HG03460 (cell line): ENCODE data around the gene SMURF1.

Experiments used
- ATAC-seq: cut with Tn5 transposase; IDR thresholded peaks from one replicate; pipeline ENCODE4 v1.9.1; 2021; ENCODE audit not compliant: unreplicated experiment

The SMURF1 gene

GRCh38 chr7:99098824-99099498 lies 44.9 kb downstream of the SMURF1 start:
- no peak for ATAC-seq

DNA sequence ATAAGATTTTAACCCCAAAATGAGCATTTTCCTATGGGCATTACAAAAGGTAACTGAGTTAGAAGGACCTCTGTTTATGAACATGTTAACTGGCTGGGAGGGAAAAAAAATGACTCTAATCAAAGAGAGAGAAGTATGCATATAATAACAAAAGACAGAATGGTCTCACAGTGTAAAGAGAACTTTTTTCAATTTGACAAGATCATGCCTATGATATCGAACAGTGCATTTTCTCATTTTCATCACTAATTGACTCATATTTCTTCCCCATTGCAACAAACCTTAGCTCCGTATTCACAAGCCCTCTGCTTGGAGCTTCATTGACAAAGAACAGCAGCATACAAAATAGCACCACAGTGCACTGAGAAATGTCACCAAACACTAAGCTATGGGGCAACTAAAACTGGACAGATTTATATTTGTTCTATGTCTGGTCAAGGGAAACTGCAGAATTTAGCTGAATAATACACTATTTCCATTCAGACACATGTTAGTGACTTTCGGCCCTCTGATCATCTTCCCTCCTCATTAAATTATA lies 45.6 kb downstream of the SMURF1 start:
- no peak for ATAC-seq

GRCh38 chr7:99097730-99098129 lies 46.2 kb downstream of the SMURF1 start:
- no peak for ATAC-seq

GRCh38 chr7:99096124-99096887 lies 47.6 kb downstream of the SMURF1 start:
- ATAC-seq: no peak

- ATAC-seq: no peak
Observed at GRCh38 chr7:99095698-99096097, 48.2 kb downstream of the SMURF1 start.

DNA sequence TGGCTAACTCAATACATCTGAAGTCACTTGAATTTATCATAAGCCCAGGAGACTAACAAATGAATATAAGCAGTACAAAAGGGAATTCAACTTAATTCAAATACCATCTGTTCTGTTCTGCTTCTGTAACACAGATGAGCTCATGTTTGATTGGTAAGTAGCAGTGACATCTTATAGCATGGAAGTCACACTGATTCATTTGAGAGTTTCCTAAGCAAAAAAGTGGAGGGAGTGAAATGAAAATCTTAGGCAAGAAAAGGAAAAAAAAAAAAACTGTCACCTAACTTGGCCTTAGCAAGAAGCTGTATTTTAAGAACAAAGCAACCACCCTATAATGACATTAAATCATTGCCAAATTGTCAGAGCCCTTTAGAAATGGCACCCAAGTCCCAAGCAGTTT lies 49.5 kb downstream of the SMURF1 start:
- ATAC-seq: no peak

- no peak for ATAC-seq
Observed at GRCh38 chr7:99092064-99092720, 51.7 kb downstream of the SMURF1 start.

DNA sequence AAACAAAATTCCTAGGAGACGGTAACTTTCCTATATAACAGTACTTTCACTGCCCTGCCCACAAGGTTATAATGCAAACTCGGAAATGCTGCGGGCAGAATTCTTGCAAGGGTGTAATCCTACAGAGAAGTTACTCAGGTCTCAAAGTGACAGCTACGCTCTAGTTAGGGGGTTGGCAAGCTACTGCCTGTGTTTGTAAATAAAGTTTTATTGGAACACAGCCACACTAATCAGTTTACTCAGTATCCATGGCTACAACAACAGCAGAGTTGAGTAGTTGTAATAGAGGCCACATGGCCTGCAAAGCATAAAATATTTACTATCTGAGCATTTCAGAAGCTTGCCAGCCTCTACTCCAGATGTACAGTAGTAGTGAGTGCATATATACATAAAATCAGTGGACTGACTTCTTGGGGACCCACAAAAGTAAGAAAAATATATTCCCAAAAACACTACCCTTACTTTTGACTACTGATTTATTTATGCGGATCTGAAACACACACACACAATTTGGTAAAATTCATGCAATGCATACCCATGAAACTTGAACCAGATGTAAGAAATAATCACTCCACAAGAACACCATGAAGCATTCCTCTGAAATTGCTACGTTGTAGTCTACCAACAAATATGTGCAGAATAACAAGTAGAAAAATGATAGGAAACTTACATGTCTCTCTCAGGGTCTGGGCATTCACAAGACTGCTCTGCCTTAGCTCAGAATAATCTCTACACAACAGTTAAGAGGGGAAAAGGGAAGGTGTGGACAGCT lies 53.0 kb downstream of the SMURF1 start:
- ATAC-seq: no peak

DNA sequence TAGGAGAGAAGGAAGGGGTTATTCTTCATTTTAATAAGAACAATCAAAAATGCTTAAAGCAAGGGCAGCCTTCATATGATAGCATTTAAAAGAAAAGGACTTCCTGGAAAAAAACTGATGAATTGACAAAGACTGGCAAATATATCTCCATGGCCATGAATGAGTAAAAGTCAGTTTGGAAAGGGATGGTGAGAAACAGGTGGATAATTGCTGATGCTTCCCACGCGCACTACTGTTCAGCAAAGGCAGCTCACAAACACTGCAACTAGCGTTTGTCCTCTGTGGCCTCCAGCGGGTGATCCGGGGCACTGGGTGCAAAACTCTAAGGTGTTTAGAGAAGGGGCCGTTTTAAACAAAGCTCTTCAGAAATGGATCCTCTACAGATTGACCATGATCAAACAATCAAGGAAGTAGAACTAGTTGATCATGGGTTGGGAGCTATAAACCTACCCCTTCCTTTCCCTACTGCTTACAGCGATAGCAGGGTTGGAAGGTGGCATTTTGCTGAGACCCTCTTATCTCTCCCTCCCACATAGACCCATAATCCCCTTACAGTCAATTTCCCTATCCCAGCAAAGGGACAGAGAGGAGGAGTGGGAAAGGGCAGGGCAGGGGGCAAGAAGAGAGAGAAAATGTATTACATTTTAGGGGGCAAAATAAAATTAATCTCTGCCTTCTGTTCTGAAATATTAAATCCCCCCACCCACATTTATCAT lies 53.8 kb downstream of the SMURF1 start:
- ATAC-seq: no peak

- ATAC-seq: no peak
Observed at GRCh38 chr7:99086944-99087343, 57.0 kb downstream of the SMURF1 start.

GRCh38 chr7:99086532-99086931 lies 57.4 kb downstream of the SMURF1 start:
- ATAC-seq: no peak

GRCh38 chr7:99083733-99084132 lies 60.2 kb downstream of the SMURF1 start:
- ATAC-seq: no peak

DNA sequence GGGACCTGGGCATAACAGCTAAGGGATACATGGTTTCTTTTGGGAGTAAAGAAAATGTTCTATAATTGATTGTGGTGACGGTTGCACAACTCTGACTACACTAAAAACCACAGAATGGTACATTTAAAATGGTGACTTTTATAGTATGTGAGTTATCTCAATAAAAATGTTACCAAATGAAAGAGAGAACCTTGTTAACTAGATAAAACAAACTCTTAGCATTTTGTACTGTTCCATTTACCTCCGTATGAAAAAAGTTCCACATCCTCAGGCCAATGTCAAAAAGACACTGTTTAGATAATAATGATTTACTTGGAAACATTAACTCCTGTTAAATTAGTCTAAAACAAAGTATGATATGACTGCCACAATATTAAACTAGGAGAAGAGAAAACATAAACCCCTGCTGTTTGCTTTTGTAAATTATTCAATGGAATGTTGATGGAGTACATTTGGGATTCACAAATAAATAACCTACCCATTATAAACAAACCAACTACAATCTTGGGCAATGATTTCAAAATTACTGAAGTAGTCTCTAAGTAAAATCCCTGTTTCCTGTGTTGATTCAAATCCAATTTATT lies 60.7 kb downstream of the SMURF1 start:
- no peak for ATAC-seq

DNA sequence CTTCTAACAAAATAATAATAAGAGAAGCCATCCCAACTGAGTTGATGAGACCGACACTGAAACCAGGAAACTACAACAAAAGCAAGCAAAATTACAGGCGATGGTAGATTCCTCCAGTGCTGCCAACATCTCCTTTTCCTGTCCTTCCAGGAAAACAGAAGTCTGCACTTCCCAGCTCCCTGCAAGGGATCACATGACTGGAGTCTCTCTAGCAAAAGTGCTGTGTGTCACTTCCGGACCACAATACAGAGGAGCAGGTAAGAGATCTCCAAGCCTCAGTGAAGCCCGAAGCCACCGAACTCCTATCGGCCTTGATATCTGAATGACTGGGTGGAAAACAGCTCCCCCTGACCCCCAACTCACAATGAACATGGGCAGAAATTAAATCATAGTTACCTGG lies 63.2 kb downstream of the SMURF1 start:
- no peak for ATAC-seq

DNA sequence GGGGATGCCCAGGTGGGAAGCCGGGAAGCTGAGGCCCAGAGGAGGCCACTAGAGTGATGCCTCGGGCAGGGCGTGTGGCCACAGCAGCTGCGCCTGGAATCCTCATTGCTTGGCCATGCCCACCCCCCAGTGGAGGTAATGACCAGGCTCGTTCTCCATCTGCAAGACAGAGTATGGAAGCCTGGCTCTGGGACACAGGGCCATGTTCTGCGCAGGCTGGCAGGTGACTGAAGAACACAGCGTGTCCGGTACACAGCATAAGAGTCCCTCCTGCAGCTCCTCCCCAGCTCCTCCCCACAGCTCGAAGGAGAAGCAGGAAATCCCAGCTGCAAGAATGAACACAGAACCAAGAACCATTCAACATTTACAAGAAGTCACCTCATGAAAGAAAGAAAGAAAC lies 64.8 kb downstream of the SMURF1 start:
- no peak for ATAC-seq

DNA sequence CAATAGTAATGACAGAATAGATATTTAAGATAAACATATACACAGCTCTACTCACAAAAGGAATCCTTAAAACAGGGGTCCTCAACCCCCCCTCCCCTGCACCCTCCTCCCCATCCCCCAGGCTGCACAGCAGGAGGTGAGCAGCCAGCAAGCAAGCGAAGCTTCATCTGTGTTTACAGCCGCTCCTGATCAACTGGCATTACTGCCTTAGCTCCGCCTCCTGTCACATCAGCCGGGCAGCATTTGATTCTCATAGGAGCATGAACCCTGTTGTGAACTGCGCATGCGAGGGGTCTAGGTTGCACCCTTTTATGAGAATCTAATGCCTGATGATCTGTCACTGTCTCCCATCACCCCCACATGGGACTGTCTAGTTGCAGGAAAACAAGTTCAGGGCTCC lies 65.5 kb downstream of the SMURF1 start:
- no peak for ATAC-seq

- ATAC-seq: no peak
Observed at GRCh38 chr7:99076615-99077014, 67.3 kb downstream of the SMURF1 start.

DNA sequence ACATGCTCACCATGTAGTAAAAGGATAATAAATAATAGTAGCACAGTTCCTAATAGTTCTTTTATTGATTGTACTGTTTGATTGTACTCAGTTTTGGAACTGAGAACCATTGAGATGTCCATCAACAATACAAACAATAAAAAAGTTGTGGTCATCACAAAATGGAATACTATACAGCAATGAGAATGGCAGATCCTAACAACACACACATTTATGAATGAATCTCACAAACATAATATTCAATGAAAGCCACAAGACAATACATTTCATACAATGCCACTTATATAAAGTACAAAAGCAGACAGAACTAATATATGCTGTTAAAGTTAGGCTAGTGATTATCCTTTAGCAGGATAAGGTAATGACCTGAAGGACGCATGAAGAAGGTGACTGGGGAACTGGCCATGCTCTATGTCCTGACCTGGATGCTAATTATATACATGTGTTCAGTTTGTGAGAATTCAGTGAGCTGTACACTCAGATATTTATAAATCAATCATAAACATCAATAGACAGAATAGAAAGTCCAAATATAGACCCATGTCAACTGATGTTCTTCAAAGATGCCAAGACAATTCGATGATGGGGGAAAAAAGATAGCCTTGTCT lies 70.0 kb downstream of the SMURF1 start:
- no peak for ATAC-seq

DNA sequence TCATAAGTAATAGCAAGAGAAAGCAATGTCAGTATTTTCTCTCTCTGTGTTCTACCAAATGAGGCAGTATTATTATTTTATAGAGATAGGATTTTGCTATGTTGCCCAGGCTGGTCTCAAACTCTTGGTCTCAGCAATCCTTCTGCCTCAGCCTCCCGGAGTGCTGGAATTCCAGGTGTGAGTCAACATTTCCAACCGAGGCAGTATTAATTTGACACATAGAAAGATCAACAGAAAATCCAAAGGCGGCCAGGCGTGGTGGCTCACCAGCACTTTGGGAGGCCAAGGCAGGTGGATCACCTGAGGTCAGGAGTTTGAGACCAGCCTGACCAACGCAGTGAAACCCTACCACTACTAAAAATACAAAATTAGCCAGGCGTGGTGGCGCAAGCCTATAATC lies 71.8 kb downstream of the SMURF1 start:
- no peak for ATAC-seq

DNA sequence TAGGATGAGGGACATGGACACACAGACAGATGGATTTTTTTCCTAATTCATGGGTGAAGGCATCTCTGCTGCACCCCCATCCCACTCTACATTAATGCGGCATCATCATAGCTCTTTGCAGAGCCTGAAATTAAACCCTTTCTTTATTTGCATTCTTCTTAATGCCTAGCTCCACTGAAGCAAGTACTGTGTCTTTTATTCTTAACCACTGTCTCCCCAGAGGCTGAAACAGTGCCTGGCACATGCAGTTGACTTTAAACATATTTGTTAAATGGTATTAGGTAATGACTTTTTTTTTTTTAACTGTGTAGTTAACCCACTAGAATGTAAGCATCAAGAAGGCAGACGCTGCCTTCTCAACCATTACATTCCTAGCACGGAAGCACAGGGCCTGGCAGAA lies 73.5 kb downstream of the SMURF1 start:
- ATAC-seq: no peak
